Activated T-cell treated with anti-CD3 and anti-CD28 coated beads, Interleukin-2, amount 50 U/mL, for 72 hours (primary cell): ENCODE results near the gene MAP3K1. TPM values are rescaled to one million over a fixed set of nuclear protein-coding genes. Genes with fewer than 3 reads are reported as not detected.

ENCODE experiments used
- ATAC-seq, 2 donors: fragments of 150-1000 bp; cut with Tn5 transposase; replicated peaks in 1 of 2; 2 replicates each; pipeline ENCODE4 v1.10.0; 2021; ENCODE audit warnings: moderate library complexity in 2 of 2, mild to moderate bottlenecking in 1 of 2
- DNase-seq, 2 donors: peaks; one replicate each; pipeline ENCODE4 v3.0.0; 2021 to 2022; ENCODE audit warnings: mixed read lengths in 1 of 2
- H3K27ac Mint-ChIP-seq: one replicate; pipeline ENCODE4 v1.8.0; 2022; ENCODE audit warnings: mild to moderate bottlenecking, moderate library complexity, mixed read lengths
- H3K27me3 Mint-ChIP-seq: one replicate; pipeline ENCODE4 v1.8.0; 2022; ENCODE audit warnings: low read depth, mixed read lengths
- H3K36me3 Mint-ChIP-seq, 2 donors: one replicate each; pipeline ENCODE4 v1.8.0; 2022; ENCODE audit warnings: mixed read lengths in 2 of 2, mild to moderate bottlenecking in 1 of 2; ENCODE audit not compliant: insufficient read depth in 2 of 2
- H3K4me1 Mint-ChIP-seq: one replicate; pipeline ENCODE4 v1.8.0; 2022; ENCODE audit warnings: low read depth, mixed read lengths
- H3K4me3 Mint-ChIP-seq, 2 donors: one replicate each; pipeline ENCODE4 v1.8.0; 2022; ENCODE audit warnings: mild to moderate bottlenecking in 2 of 2, mixed read lengths in 2 of 2, moderate library complexity in 2 of 2
- H3K9me3 Mint-ChIP-seq, 2 donors: one replicate each; pipeline ENCODE4 v1.8.0; 2022; ENCODE audit warnings: mixed read lengths in 2 of 2
- total RNA-seq, 2 donors: library from RNA; stranded (reverse); gene quantifications; one replicate each; pipeline ENCODE4 v1.2.3, GENCODE V29; 2022

MAP3K1 gene
- total RNA-seq, 2 donors from 2014 or later = 21.4 to 21.8 TPM

DNA sequence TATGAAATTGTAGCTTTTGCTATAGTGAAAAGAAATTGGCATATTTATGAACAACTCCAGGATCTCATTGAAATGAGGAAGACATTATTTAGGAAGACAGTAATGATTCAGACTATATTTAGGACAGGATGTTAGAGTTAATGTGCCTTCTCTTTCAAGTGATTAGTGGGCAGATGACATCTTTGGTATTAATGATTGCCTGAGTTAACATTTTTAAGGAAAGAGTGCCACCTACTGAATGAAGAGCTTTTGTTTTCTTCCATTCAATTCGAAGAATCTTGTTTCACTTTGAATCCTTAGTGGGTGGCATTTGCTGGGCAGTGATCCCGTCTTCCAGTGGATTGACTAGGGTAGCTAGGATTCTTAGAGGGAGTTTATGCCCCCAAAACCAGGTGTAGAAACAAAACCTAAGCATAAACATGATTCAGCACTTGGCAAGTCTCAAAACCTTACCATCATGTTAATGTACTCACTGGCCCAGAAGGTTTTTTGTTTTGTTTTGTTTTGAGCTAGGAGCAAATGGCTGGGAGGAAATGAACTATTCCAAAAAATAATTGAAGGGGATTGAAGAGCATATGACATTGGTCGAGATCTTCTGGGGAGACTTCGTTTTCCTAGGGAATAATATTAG is 23.2 kb downstream of the MAP3K1 start:
- no peaks in the 10 kb centered on the region for H3K27me3 Mint-ChIP-seq
- H3K36me3 Mint-ChIP-seq = no peaks in the 10 kb centered on the region
- H3K27ac Mint-ChIP-seq = peak overlapping the region; percentile 95
- H3K9me3 Mint-ChIP-seq = no peaks in the 10 kb centered on the region
- peak; percentile 53 to 65 for ATAC-seq
- no peak for DNase-seq
- peaks cover 85% of the 10 kb centered on the region for H3K4me1 Mint-ChIP-seq
- H3K4me3 Mint-ChIP-seq = peak overlapping the region; percentile 62 to 86

DNA sequence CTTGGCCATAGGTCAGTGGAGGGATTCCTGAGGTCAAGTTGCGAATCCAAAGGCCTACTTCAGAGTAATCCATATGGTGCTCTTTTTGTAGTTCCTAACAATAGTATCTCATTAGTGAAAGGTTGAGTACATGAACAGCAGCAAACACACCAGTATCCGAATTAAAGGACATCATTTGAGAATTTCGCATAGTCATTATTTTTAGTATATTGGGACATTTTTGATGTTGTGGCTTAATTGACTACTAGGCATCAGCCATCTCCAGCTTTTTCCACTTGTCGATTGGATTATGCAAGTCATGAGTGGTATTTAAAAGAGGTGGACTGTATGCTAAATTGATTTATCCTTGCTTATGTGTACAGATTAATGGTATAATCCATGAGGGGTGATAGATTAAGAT is 23.7 kb downstream of the MAP3K1 start:
- Mint-ChIP-seq H3K4me3 (peak overlapping the region; percentile 62 to 86), H3K4me1 (peaks cover 80% of the 10 kb centered on the region), H3K9me3 (no peaks in the 10 kb centered on the region), H3K27me3 (no peaks in the 10 kb centered on the region), H3K36me3 (no peaks in the 10 kb centered on the region), H3K27ac (peak overlapping the region; percentile 95)
- DNase-seq = no peak
- ATAC-seq = no peak

DNA sequence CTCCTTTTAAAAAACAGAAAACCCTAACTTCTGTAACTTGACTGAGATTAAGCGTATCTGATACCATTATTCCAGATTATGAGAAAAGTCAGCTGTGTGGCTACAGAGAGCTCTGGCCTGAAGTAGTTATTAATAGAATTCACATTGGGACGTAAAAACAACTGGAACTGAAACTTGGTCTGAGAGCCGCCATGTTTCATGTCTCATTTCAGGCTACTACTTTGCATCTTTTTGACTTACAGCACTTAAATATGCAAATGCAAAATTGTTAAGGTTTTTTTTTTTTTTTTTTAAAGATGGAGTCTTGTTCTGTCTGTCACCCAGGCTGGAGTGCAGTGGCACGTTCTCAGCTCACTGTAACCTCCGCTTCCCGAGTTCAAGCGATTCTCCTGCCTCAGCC is 25.2 kb downstream of the MAP3K1 start:
- Mint-ChIP-seq H3K27me3 (no peaks in the 10 kb centered on the region), H3K36me3 (no peaks in the 10 kb centered on the region), H3K4me1 (peaks cover 83% of the 10 kb centered on the region), H3K4me3 (no peak overlapping the region), H3K9me3 (no peaks in the 10 kb centered on the region), H3K27ac (peak overlapping the region; percentile 66)
- ATAC-seq (no peak), DNase-seq (no peak)

DNA sequence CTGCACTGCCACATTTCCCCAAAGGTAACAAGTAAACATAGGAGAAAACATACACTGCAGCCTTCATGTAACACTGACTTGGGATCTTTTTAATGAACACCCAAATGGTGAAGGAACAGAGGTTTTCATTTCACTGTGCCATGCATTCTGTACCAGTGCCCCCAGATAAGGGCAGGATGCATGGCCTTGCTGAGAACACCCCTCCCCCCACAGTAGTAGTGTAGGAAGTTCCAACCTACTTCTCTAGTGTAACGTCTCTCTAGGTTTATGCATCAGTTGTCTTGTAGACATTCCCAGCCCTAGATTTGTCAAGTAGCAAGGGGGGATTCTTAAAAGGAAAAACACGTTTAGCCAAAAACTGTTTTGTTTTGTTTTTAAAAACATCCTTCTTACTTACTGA is 29.9 kb downstream of the MAP3K1 start:
- Mint-ChIP-seq H3K27me3 (no peaks in the 10 kb centered on the region), H3K27ac (peak overlapping the region; percentile 94), H3K9me3 (no peaks in the 10 kb centered on the region), H3K36me3 (peaks cover 0 to 1% of the 10 kb centered on the region in 2 donors), H3K4me3 (peak overlapping the region in 1 of 2 donors; percentile 81), H3K4me1 (peaks cover 76% of the 10 kb centered on the region)
- ATAC-seq (no peak), DNase-seq (no peak)

DNA sequence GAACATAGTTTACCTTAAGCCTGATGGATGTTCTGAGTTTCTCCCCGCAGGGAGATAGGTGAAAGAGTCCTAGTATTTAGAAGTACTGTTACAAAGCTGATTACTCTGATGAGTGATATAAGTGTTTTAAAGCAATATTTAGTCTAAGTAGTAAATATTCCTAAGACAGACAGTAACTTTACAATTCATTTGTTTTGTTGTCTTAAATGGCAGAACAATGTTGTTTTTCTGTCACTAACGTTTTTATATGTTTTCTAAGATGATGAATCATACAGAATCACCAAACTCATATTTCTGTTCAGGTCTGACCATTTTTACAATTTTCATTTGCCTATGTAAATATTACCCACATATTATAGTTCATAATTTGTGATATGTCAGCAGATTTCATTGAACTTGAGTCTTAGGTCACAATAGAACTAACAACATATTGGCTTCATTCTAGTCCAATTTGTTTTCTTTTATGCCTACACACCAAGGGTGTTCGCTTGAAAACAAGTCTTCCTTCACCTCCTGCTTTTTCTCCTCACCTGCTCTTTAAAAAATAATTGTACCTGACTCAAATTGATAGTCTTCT is 30.6 kb downstream of the MAP3K1 start:
- H3K27me3 Mint-ChIP-seq = no peaks in the 10 kb centered on the region
- no peak for DNase-seq
- peaks cover 0 to 1% of the 10 kb centered on the region in 2 donors for H3K36me3 Mint-ChIP-seq
- no peaks in the 10 kb centered on the region for H3K9me3 Mint-ChIP-seq
- peak overlapping the region in 1 of 2 donors; percentile 81 for H3K4me3 Mint-ChIP-seq
- no peak for ATAC-seq
- peak overlapping the region; percentile 94 for H3K27ac Mint-ChIP-seq
- H3K4me1 Mint-ChIP-seq = peaks cover 78% of the 10 kb centered on the region

DNA sequence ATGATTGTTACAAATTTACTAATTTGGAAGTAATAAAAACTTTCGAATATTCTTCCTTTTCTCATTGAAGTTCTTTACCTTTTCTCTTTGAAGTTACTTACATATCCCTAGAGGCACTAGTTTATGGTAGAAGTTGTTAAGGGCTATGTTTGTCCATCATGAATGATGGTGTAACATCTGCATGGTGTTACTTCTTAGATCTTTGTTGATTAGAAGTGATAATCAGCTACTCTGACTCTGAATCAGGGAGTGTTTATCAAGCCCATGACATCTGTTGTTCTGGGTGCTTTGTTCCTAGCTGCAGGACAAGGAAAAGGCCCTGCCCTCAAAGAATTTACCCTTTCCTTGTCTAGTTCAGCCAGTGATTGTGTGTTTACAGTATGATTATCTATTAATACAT is 32.9 kb downstream of the MAP3K1 start:
- H3K27ac Mint-ChIP-seq = peak overlapping the region; percentile 88
- peaks cover 0 to 1% of the 10 kb centered on the region in 2 donors for H3K36me3 Mint-ChIP-seq
- H3K9me3 Mint-ChIP-seq = no peaks in the 10 kb centered on the region
- ATAC-seq = no peak
- no peak for DNase-seq
- H3K27me3 Mint-ChIP-seq = no peaks in the 10 kb centered on the region
- peaks cover 78% of the 10 kb centered on the region for H3K4me1 Mint-ChIP-seq
- H3K4me3 Mint-ChIP-seq = peak overlapping the region in 1 of 2 donors; percentile 59

DNA sequence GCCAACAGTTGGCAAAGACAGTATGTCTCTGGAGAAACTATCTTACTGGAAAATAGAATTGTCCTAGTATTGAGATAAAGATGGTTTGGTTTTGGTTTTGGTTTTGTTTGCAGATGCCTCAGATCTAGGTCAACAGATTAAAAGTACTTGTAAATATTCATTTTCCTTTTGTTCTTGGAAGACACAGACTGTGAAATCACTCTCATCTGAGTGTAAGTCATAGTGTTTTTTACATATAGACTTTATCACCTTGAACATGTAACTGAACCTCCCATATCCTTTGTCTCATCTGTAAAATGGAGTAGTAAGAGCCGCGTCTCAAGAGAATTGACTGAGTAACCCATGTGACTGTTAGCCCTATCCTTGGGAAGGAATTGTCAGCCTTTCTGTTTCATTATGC is 34.3 kb downstream of the MAP3K1 start:
- H3K4me3 Mint-ChIP-seq = peak overlapping the region; percentile 1 to 87
- H3K4me1 Mint-ChIP-seq = peaks cover 85% of the 10 kb centered on the region
- DNase-seq (no peak), ATAC-seq (peak in 1 of 2 donors; percentile 78)
- H3K9me3 Mint-ChIP-seq = no peaks in the 10 kb centered on the region
- H3K27ac Mint-ChIP-seq = peak overlapping the region; percentile 96
- no peaks in the 10 kb centered on the region for H3K27me3 Mint-ChIP-seq
- H3K36me3 Mint-ChIP-seq = peaks cover 0 to 1% of the 10 kb centered on the region in 2 donors

DNA sequence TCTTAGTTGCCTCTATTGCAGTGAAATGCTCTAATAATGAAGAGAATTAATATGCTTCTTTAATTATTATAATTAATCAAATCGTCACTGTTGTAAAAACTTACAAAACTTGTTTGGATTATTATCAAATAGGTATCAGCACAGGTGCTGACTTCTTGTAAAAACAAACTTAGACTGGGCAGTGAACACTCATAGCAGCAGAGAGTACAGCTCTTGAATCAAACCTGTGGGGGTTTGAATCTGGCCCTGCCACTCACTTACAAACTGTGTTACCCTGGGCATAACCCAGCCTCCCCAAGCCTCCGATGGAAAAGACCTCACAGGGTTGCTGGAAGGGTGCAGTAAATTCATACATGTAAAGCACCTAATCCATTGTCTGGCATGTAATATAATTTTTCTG is 35.1 kb downstream of the MAP3K1 start:
- Mint-ChIP-seq H3K4me1 (peaks cover 85% of the 10 kb centered on the region), H3K4me3 (peak overlapping the region in 1 of 2 donors; percentile 87), H3K27ac (peak overlapping the region; percentile 96), H3K27me3 (no peaks in the 10 kb centered on the region), H3K9me3 (no peaks in the 10 kb centered on the region), H3K36me3 (peaks cover 0 to 1% of the 10 kb centered on the region in 2 donors)
- DNase-seq (no peak), ATAC-seq (no peak)

DNA sequence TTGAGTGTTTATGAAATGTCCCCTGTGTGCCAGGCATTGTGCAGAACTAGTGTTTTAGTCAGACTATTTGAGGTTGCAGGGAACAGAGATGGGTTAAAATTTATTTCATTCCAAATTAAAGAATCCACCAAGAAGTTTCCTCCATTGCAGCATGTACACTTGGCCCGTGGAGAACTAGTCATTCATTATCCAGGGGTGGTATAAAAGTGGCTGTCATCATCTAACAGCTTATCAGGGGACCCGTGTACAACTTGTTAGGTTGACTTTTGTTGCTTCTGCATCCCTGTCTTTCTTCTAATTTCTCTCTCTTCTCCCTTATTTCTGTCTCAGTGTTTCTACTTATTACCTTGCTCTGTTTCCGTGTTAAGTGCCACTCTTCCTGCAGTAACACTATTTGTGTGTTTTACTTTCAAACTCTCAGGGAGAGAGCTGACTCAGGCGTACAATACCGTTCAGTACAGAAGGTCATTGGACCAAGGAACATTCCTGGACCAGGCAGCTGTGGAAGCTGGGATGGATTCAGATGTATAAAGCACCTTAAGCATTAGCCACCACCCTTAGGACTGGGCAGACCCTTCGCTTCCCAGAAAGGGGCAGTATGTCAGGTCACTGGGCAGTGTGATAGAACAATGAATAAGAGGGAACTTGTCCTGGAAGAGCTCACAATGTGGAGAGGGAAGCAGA is 36.1 kb downstream of the MAP3K1 start:
- H3K4me1 Mint-ChIP-seq = peaks cover 83% of the 10 kb centered on the region
- no peaks in the 10 kb centered on the region for H3K9me3 Mint-ChIP-seq
- ATAC-seq (no peak), DNase-seq (no peak)
- H3K27me3 Mint-ChIP-seq = no peaks in the 10 kb centered on the region
- H3K4me3 Mint-ChIP-seq = peak overlapping the region; percentile 44 to 63
- peak overlapping the region; percentile 6 for H3K27ac Mint-ChIP-seq
- H3K36me3 Mint-ChIP-seq = peaks cover 0 to 1% of the 10 kb centered on the region in 2 donors

DNA sequence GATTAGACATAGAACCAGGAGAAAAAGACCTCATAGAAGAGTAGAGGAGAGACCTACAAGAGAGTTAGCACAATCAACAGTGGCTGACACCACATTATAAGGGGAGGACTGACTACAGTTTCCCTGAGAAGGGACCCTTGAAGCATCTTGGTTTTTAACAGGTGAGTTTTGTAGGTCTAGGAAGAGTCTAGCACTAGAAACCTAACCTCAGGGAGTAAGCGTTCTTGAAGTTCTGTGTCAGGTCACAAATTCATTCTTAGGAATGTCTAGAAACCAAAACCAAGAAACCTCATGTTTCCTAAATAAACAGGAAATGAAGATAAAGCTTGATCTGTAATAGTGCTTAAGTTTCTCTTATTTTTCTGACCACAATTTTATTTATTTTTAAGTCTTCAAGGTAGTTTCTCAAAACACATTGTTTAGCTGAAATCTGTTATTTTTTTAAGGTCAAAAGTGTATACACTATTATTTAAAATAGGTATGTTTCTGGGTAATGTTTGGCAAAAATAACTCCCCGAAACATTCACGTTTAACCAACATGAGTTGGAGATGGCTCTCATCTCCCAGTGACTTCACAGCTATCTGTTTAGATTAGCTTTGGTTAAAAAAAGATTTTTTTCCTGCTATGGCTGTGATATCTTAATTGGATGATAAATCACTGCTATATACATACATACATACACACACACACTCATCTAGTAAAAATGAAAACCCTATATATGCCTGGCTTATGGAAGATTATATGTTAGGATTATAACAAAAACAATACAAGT is 37.1 kb downstream of the MAP3K1 start:
- H3K9me3 Mint-ChIP-seq = no peaks in the 10 kb centered on the region
- peak overlapping the region in 1 of 2 donors; percentile 63 for H3K4me3 Mint-ChIP-seq
- H3K36me3 Mint-ChIP-seq = no peaks in the 10 kb centered on the region
- DNase-seq (no peak), ATAC-seq (no peak)
- H3K4me1 Mint-ChIP-seq = peaks cover 77% of the 10 kb centered on the region
- peak overlapping the region; percentile 40 for H3K27ac Mint-ChIP-seq
- no peaks in the 10 kb centered on the region for H3K27me3 Mint-ChIP-seq

DNA sequence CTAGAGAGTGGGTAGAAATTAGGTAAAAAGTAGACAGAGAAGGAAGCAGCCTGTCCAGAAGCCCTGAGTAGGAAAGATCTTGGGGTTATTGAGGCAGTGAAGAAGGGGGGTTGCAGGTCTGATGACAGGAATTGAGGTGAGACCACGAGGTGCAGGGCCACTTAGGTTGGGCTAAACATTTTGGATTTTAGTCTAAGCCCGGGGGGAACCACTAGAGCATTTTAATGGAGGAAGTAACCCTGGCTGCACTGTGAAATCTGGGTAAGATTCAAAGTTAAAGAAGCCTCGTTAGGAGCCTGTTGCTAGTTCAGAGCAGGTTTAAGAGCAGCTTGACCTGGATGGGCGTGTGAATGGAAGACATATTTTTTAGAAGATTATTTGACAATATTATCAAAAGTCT is 38.3 kb downstream of the MAP3K1 start:
- peaks cover 72% of the 10 kb centered on the region for H3K4me1 Mint-ChIP-seq
- H3K27me3 Mint-ChIP-seq = no peaks in the 10 kb centered on the region
- no peaks in the 10 kb centered on the region for H3K9me3 Mint-ChIP-seq
- H3K4me3 Mint-ChIP-seq = peak overlapping the region in 1 of 2 donors; percentile 54
- H3K27ac Mint-ChIP-seq = peak overlapping the region; percentile 40
- peaks cover 0 to 2% of the 10 kb centered on the region in 2 donors for H3K36me3 Mint-ChIP-seq
- DNase-seq (no peak), ATAC-seq (no peak)

DNA sequence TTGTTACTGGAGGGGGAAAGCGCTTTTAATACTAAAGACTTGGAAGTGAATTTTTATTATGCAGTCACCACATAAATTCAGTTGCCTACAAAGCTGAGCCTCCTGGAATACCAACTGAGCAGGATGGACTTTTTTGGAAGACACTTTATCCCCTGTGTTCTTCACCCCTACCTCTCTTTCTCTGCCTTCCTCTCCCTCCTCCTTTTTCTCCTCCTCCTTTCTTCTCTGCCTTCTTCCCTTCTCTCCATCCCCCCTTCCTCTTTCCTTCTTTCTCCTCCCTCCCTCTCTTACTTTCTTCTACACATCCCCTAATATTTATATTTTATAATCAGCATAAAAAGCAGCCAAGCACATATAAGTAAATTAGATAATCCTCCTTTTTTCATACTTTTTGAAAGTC is 39.6 kb downstream of the MAP3K1 start:
- Mint-ChIP-seq H3K4me3 (peak overlapping the region; percentile 2 to 61), H3K4me1 (peaks cover 60% of the 10 kb centered on the region), H3K36me3 (peaks cover 0 to 2% of the 10 kb centered on the region in 2 donors), H3K27me3 (no peaks in the 10 kb centered on the region), H3K27ac (peak overlapping the region; percentile 95), H3K9me3 (no peaks in the 10 kb centered on the region)
- DNase-seq = no peak
- no peak for ATAC-seq
